Right renal cortex interstitium (tissue), 3 donors: Measurements from ENCODE around the gene SPATA31D1. TPM values are rescaled to one million over a fixed set of nuclear protein-coding genes. Genes with fewer than 3 reads are reported as not detected.

Experiments used
- DNase-seq, 3 donors: peaks; one replicate each; pipeline ENCODE4 v3.0.0-alpha.2; 2013; ENCODE audit warnings: low read depth in 3 of 3, low spot score in 2 of 3
- polyA plus RNA-seq, 3 donors: library from polyadenylated mRNA; unstranded; fragments of 120-200 nt; gene quantifications; one replicate each; pipeline ENCODE4 v1.2.1, GENCODE V29; 2013; ENCODE audit not compliant: insufficient read length in 3 of 3

Gene SPATA31D1
- polyA plus RNA-seq, 3 donors: not detected

- DNase-seq: no peak
These were observed 31.8 kb downstream of the SPATA31D1 start for GRCh38 chr9:82020331-82020730.

GRCh38 chr9:82021198-82021597 is 32.6 kb downstream of the SPATA31D1 start:
- no peak for DNase-seq

GRCh38 chr9:82022121-82022520 is 33.5 kb downstream of the SPATA31D1 start:
- DNase-seq: no peak

GRCh38 chr9:82024908-82025307 is 36.3 kb downstream of the SPATA31D1 start:
- peak in 1 of 3 donors; percentile 10 for DNase-seq

- DNase-seq: no peak
These were observed 43.1 kb downstream of the SPATA31D1 start for GRCh38 chr9:82031538-82032280.

- DNase-seq: no peak
These were observed 46.6 kb downstream of the SPATA31D1 start for GRCh38 chr9:82034956-82035731.

- no peak for DNase-seq
These were observed 47.5 kb downstream of the SPATA31D1 start for GRCh38 chr9:82036086-82036485.

- DNase-seq: no peak
These were observed 48.6 kb downstream of the SPATA31D1 start for GRCh38 chr9:82037126-82037525.

- DNase-seq: no peak
These were observed 50.3 kb downstream of the SPATA31D1 start for GRCh38 chr9:82038897-82039296.

Other genes with a start within 250 kb of the SPATA31D1 start
- not detected for gene SPATA31D4, start 60.3 kb upstream of the SPATA31D1 start, polyA plus RNA-seq
- gene SPATA31D3, start 45.3 kb upstream of the SPATA31D1 start, polyA plus RNA-seq: not detected